NT2/D1 (cell line): ENCODE data around the gene HERC3.

Experiments
- SUZ12 ChIP-seq: IDR thresholded peaks from 2 replicates; pipeline ENCODE4 v1.6.1; 2011; ENCODE audit not compliant: insufficient read length, insufficient read depth; ENCODE audit errors: extremely low read depth
- YY1 ChIP-seq: IDR thresholded peaks from 2 replicates; pipeline ENCODE4 v1.6.1; 2011; ENCODE audit not compliant: insufficient read length, insufficient read depth

DNA sequence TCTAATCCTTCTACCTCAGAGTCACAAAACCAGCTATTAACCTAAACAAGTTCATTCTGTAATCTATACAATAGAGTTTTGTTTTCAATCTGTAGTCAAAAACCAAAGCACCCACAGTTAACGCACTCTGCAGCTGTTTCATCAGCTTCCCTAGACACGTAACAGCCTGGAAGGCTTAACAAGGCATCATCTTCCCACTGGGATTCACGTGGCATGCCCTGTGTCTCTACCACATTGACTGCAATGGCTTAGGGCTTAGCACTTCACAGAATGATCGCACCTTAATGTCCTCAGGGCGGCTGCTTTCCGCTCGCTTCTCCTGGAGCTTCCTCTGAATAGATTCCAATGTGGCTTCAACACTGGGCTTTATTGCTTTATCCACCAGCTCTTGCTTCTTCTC is 155.1 kb downstream of the HERC3 start:
- TF ChIP-seq YY1, result no peak
- TF ChIP-seq SUZ12, result no peak
